ENCODE results near the gene MITF. TPM values are rescaled to one million over a fixed set of nuclear protein-coding genes. Genes with fewer than 3 reads are reported as not detected.

MITF gene
- polyA plus RNA-seq, 1 experiment = 30.9 TPM

- TF ChIP-seq CTCF (IDR thresholded peaks at IDR 0.05; ENCODE audit: insufficient read depth, low read depth, low read length) = no peak
- no peak for DNase-seq (ENCODE audit: low read depth)
- ChIA-PET POLR2A (no interaction called here), CTCF (no interaction called here)
- no peaks in the 10 kb centered on the region; the same call in 1 of the 2 replicates for H3K36me3 ChIP-seq (ENCODE audit: control insufficient read depth, insufficient read depth, low read length)
- no peak overlapping the region for H3K4me3 ChIP-seq (ENCODE audit: low read depth, low read length)
- peaks cover 4% of the 10 kb centered on the region; the same call in 1 of the 2 replicates for H3K27me3 ChIP-seq (ENCODE audit: control insufficient read depth, insufficient read depth, low read length)
These were observed 255.7 kb downstream of the MITF start for GRCh38 chr3:69994919-69995318.

- no peak for DNase-seq (ENCODE audit: low read depth)
- POLR2A ChIA-PET = no interaction called here
- Histone ChIP-seq H3K4me3 (ENCODE audit: low read depth, low read length) (no peak overlapping the region), H3K36me3 (ENCODE audit: control insufficient read depth, insufficient read depth, low read length) (no peaks in the 10 kb centered on the region; the same call in 1 of the 2 replicates), H3K27me3 (ENCODE audit: control insufficient read depth, insufficient read depth, low read length) (peaks cover 2% of the 10 kb centered on the region; the same call in 1 of the 2 replicates)
- CTCF ChIA-PET = no interaction called here
- no peak for TF ChIP-seq CTCF (IDR thresholded peaks at IDR 0.05; ENCODE audit: insufficient read depth, low read depth, low read length)
These were observed 258.5 kb downstream of the MITF start for GRCh38 chr3:69997631-69998307.

GRCh38 chr3:69998759-69999139 is 259.5 kb downstream of the MITF start:
- Histone ChIP-seq H3K4me3 (ENCODE audit: low read depth, low read length) (peak overlapping the region; percentile 20), H3K27me3 (ENCODE audit: control insufficient read depth, insufficient read depth, low read length) (peaks cover 2% of the 10 kb centered on the region; the same call in 1 of the 2 replicates), H3K36me3 (ENCODE audit: control insufficient read depth, insufficient read depth, low read length) (no peaks in the 10 kb centered on the region; the same call in 1 of the 2 replicates)
- POLR2A ChIA-PET = no interaction called here
- DNase-seq (ENCODE audit: low read depth) = no peak
- no peak for TF ChIP-seq CTCF (IDR thresholded peaks at IDR 0.05; ENCODE audit: insufficient read depth, low read depth, low read length)
- CTCF ChIA-PET = no interaction called here

- no peak for TF ChIP-seq CTCF (IDR thresholded peaks at IDR 0.05; ENCODE audit: insufficient read depth, low read depth, low read length)
- peak; percentile 29 for DNase-seq (ENCODE audit: low read depth)
- Histone ChIP-seq H3K36me3 (ENCODE audit: control insufficient read depth, insufficient read depth, low read length) (no peaks in the 10 kb centered on the region; the same call in 1 of the 2 replicates), H3K27me3 (ENCODE audit: control insufficient read depth, insufficient read depth, low read length) (peaks cover 2% of the 10 kb centered on the region; the same call in 1 of the 2 replicates), H3K4me3 (ENCODE audit: low read depth, low read length) (peak within 1 kb of the TSS; percentile 20)
- ChIA-PET POLR2A (no interaction called here), CTCF (no interaction called here)
These were observed 260.1 kb downstream of the MITF start, which contains the start of gene SAMMSON for GRCh38 chr3:69999140-70000027. Gene SAMMSON, plus strand, starts transcription at chr3:69999733.

- POLR2A ChIA-PET = no interaction called here
- no peak for TF ChIP-seq CTCF (IDR thresholded peaks at IDR 0.05; ENCODE audit: insufficient read depth, low read depth, low read length)
- no peaks in the 10 kb centered on the region; the same call in 1 of the 2 replicates for H3K36me3 ChIP-seq (ENCODE audit: control insufficient read depth, insufficient read depth, low read length)
- H3K4me3 ChIP-seq (ENCODE audit: low read depth, low read length) = no peak overlapping the region
- H3K27me3 ChIP-seq (ENCODE audit: control insufficient read depth, insufficient read depth, low read length) = peaks cover 2% of the 10 kb centered on the region; the same call in 1 of the 2 replicates
- DNase-seq (ENCODE audit: low read depth) = no peak
- CTCF ChIA-PET = interaction anchor here (0.6 kb wide), 1 partner anchor 693 kb away, joined by 3 read pairs; no protein-coding TSS in a partner anchor
These were observed 260.8 kb downstream of the MITF start for GRCh38 chr3:70000028-70000410.
